K562 (cell line): ENCODE results near the gene IL6ST. TPM values are rescaled to one million over a fixed set of nuclear protein-coding genes. Genes with fewer than 3 reads are reported as not detected.

Source experiments
- BCOR ChIP-seq: fragments of 450-650 bp; IDR thresholded peaks from 2 replicates; pipeline ENCODE4 v1.6.1; 2016
- BHLHE40 ChIP-seq: IDR thresholded peaks from 2 replicates; pipeline ENCODE4 v1.6.1; 2011; ENCODE audit warnings: low read length, improper control_type of control experiment
- CBX8 ChIP-seq: fragments of 200-600 bp; sonication (generic); IDR thresholded peaks from 2 replicates; pipeline ENCODE4 v1.6.1; 2012; ENCODE audit warnings: borderline replicate concordance, mixed run types, low read depth, mild to moderate bottlenecking, moderate library complexity, mixed read lengths, low read length, control low read depth, inconsistent platforms; ENCODE audit not compliant: poor library complexity, severe bottlenecking; ENCODE audit errors: extremely low read depth
- CXXC5 ChIP-seq: fragments of 250-450 bp; sonication (Bioruptor Pico); IDR thresholded peaks from 2 replicates; pipeline ENCODE4 v1.8.0; 2022; ENCODE audit warnings: inconsistent platforms, mild to moderate bottlenecking, moderate library complexity
- DEAF1 ChIP-seq: fragments of 450-650 bp; formaldehyde crosslinking; IDR thresholded peaks from 2 replicates; pipeline ENCODE4 v1.4.0; 2020; ENCODE audit warnings: mild to moderate bottlenecking, moderate library complexity
- DPF2 ChIP-seq: fragments of 450-650 bp; IDR thresholded peaks from 2 replicates; pipeline ENCODE4 v1.6.1; 2016
- EP300 ChIP-seq: IDR thresholded peaks from 2 replicates; pipeline ENCODE4 v1.6.1; 2012; ENCODE audit warnings: low read length, improper control_type of control experiment
- KLF10 ChIP-seq: fragments of 250-450 bp; sonication (Bioruptor Pico); IDR thresholded peaks from 2 replicates; pipeline ENCODE4 v1.6.1; 2021; ENCODE audit warnings: matching md5 sums
- L3MBTL2 ChIP-seq: fragments of 450-650 bp; IDR thresholded peaks from 2 replicates; pipeline ENCODE4 v1.6.1; 2016; ENCODE audit warnings: mild to moderate bottlenecking, moderate library complexity
- NCOA4 ChIP-seq: fragments of 450-650 bp; IDR thresholded peaks from 2 replicates; pipeline ENCODE4 v1.6.1; 2018; ENCODE audit warnings: mild to moderate bottlenecking; ENCODE audit not compliant: partially characterized antibody
- SAP30 ChIP-seq: fragments of 200-600 bp; sonication (generic); IDR thresholded peaks from 2 replicates; pipeline ENCODE4 v1.6.1; 2012; ENCODE audit warnings: borderline replicate concordance, low read depth, mild to moderate bottlenecking, moderate library complexity, low read length, control low read depth, inconsistent platforms; ENCODE audit not compliant: insufficient read depth, poor library complexity, severe bottlenecking
- SUPT5H ChIP-seq: fragments of 450-650 bp; IDR thresholded peaks from 2 replicates; pipeline ENCODE4 v1.6.1; 2016
- TCF7L2 ChIP-seq: fragments of 150-350 bp; IDR thresholded peaks from 2 replicates; pipeline ENCODE4 v1.6.1; 2016; ENCODE audit warnings: low read depth, mild to moderate bottlenecking, low read length, moderate library complexity
- TRIM28 ChIP-seq: fragments of 450-650 bp; IDR thresholded peaks from 2 replicates; pipeline ENCODE4 v1.6.1; 2017
- ZBTB1 ChIP-seq: sonication (generic); formaldehyde crosslinking; IDR thresholded peaks from 2 replicates; pipeline ENCODE4 v1.8.1; 2023; ENCODE audit warnings: missing genetic modification reagents, low read depth, mild to moderate bottlenecking, borderline replicate concordance
- ZNF24 ChIP-seq: fragments of 450-650 bp; IDR thresholded peaks from 2 replicates; pipeline ENCODE4 v1.6.1; 2016
- ZNF347 ChIP-seq: fragments of 450-650 bp; formaldehyde crosslinking; IDR thresholded peaks from 2 replicates; pipeline ENCODE4 v1.4.0; 2020; ENCODE audit warnings: low read depth, mild to moderate bottlenecking, moderate library complexity
- ZNF384 ChIP-seq: IDR thresholded peaks from 2 replicates; pipeline ENCODE4 v1.6.1; 2012; ENCODE audit warnings: low read depth, low read length, improper control_type of control experiment
- ZNF518B ChIP-seq: fragments of 250-450 bp; sonication (Bioruptor Pico); IDR thresholded peaks from 2 replicates; pipeline ENCODE4 v1.5.0; 2021; ENCODE audit warnings: mild to moderate bottlenecking, moderate library complexity
- ZNF57 ChIP-seq: fragments of 450-650 bp; formaldehyde crosslinking; IDR thresholded peaks from 2 replicates; pipeline ENCODE4 v1.4.0; 2020; ENCODE audit warnings: mild to moderate bottlenecking, moderate library complexity
- ZNF707 ChIP-seq: fragments of 250-450 bp; sonication (Bioruptor Pico); conservative IDR thresholded peaks from 2 replicates; pipeline ENCODE4 v1.8.0; 2022; ENCODE audit warnings: inconsistent platforms, mild to moderate bottlenecking, moderate library complexity
- ZNF76 ChIP-seq: fragments of 250-450 bp; sonication (Bioruptor Pico); IDR thresholded peaks from 2 replicates; pipeline ENCODE4 v1.4.0; 2020; ENCODE audit warnings: mild to moderate bottlenecking, moderate library complexity, borderline replicate concordance
- ZNF780A ChIP-seq: fragments of 250-450 bp; sonication (Bioruptor Pico); IDR thresholded peaks from 2 replicates; pipeline ENCODE4 v1.5.0; 2021; ENCODE audit warnings: mild to moderate bottlenecking
- polyA plus RNA-seq, 8 experiments: library from polyadenylated mRNA; depleted of rRNA in 4 of 8; stranded (reverse) in 5 of 8; unstranded in 3 of 8; fragments of >200 nt; fragmentation: Nextera tagmentation in 2 of 8; fragmentation: Illumina TruSeq in 1 of 8; extraction: Ambion mirVana in 2 of 8; extraction: Trizol in 1 of 8; gene quantifications; 2 replicates each; pipeline versions ENCODE4 v1.2.1 to v1.2.3, GENCODE V29; 2011 to 2014; ENCODE audit warnings: inconsistent platforms in 1 of 8, missing spikeins in 1 of 8
- total RNA-seq, 7 experiments: library from RNA; depleted of rRNA in 6 of 7; stranded (reverse); fragments of >200 nt in 6 of 7; fragmentation: Illumina TruSeq in 2 of 7; extraction: Trizol in 2 of 7; gene quantifications; 2 replicates each; pipeline versions ENCODE4 v1.2.1 to v1.2.3, GENCODE V29; 2011 to 2021; ENCODE audit warnings: low replicate concordance in 1 of 7
- TF ChIP-seq, protein P1 (sequence below): sonication (generic); formaldehyde crosslinking; IDR thresholded peaks from 2 replicates; pipeline ENCODE4 v1.8.1; 2022; ENCODE audit warnings: missing genetic modification reagents

IL6ST gene
- total and polyA plus RNA-seq, 9 of the 15 experiments (the other 6 are each of a cell fraction or from before 2014, with no cell fraction given) = 2.0 to 27.0 (median 7.9) TPM

DNA sequence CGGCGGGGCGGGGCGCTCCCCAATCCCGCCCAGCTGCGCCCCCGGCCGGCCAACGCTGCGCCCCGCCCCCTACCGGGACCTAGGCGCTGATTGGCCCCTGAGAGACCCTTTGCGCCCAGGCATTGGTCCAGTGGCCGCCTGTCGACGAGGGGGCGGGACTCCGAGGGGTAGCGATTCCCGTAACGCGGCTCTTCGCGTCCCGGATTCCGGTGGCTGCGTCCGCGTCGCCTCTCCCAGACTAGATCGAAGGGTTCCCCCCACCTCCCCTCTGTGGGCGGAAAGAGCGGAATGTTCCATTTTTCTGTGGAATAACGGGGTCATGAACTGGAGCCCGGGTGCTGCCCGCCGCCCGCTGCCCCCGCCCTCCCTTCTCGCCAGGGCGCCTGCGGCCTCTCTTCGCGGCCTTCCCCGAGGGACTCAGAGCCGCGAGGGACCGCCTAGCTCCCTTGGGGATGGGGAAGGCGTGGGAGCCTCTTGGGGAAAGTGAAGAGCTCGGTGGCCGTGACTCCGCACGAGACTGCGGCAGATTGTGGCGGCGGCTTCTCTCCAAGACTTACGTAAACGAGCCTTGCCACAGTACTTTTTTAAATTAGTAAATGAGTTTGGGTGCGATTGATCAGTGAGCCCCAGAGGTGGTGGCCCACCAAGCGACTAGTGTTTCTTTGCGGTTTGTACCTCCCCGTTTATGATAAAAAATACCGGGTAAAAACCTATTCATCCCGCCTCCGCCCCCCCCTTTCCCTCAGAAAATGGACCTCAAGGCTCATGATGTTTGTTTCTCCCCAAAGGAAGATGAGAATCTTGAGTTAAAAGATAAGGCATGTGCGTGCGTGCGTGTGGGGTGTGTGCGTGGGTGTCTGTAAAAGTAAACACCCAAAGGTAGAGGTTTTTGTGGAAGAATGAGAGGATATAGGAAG lies 493 bp upstream of the IL6ST start (continued):
- TF ChIP-seq CBX8 (no peak), SUPT5H (peak; percentile 83), ZNF24 (no peak), ZBTB1 (peak; percentile 54; the same call in 1 of the 2 replicates), ZNF518B (CRISPR knock-in tag) (no peak), ZNF384 (no peak), ZNF707 (no peak), L3MBTL2 (peak; percentile 82), ZNF57 (CRISPR knock-in tag) (no peak), BHLHE40 (peak; percentile 71), BCOR (no peak), ZNF347 (CRISPR knock-in tag) (no peak), TCF7L2 (no peak), DPF2 (peak; percentile 76), ZNF780A (CRISPR knock-in tag) (0 out of 2 replicates have a peak, but pooled peaks have one; percentile 25), TRIM28 (no peak), EP300 (no peak), DEAF1 (CRISPR knock-in tag) (no peak), KLF10 (CRISPR knock-in tag) (no peak), SAP30 (no peak), ZNF76 (no peak), NCOA4 (no peak), CXXC5 (CRISPR knock-in tag) (peak; percentile 83)
- TF ChIP-seq, protein P1, sequence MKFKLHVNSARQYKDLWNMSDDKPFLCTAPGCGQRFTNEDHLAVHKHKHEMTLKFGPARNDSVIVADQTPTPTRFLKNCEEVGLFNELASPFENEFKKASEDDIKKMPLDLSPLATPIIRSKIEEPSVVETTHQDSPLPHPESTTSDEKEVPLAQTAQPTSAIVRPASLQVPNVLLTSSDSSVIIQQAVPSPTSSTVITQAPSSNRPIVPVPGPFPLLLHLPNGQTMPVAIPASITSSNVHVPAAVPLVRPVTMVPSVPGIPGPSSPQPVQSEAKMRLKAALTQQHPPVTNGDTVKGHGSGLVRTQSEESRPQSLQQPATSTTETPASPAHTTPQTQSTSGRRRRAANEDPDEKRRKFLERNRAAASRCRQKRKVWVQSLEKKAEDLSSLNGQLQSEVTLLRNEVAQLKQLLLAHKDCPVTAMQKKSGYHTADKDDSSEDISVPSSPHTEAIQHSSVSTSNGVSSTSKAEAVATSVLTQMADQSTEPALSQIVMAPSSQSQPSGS (CRISPR knock-in tag) = no peak
